ENCODE data around the gene PPP1R10.

DNA sequence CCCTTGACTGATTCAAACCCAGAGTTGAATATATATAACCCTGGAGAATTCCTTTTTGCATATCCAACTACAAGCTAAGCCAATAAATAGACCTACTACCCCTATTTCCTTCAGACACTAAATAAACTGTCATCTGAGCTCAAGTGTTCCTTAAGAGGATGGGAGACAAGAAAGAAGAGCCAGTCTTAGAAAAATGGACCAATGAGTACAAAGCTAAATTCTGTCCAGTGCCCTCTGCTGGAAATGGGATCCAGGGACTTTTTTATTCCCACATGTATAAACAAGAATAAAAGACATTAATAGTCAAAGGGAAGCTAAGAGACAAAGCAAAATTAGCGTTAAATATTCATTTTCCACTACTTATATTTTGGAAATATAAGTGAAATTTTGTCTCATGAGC is 4.8 kb downstream of the PPP1R10 start:
- TF ChIP-seq CTCF (IDR thresholded peaks at IDR 0.05; ENCODE audit: insufficient read depth, low read length, poor library complexity, severe bottlenecking), result no peak
- TF ChIP-seq EZH2phosphoT487 (conservative IDR thresholded peaks at IDR 0.05; ENCODE audit: low read length), result no peak
